ENCODE measurements around the gene RLN3. TPM values are rescaled to one million over a fixed set of nuclear protein-coding genes. Genes with fewer than 3 reads are reported as not detected.
"Not testable (repeated sequence)": the region's sequence is repeated elsewhere in the genome, so short reads cannot be mapped to it uniquely, and the experiment has no call there.

Gene RLN3
- polyA plus RNA-seq, 1 of the 3 experiments (the other 2 are of a cell fraction): not detected

GRCh38 chr19:14019100-14019499, 8.8 kb upstream of the RLN3 start (continued):
- no peak for TF ChIP-seq NRF1 (IDR thresholded peaks at IDR 0.05; ENCODE audit: low read depth, low read length)
- TF ChIP-seq, protein P1, sequence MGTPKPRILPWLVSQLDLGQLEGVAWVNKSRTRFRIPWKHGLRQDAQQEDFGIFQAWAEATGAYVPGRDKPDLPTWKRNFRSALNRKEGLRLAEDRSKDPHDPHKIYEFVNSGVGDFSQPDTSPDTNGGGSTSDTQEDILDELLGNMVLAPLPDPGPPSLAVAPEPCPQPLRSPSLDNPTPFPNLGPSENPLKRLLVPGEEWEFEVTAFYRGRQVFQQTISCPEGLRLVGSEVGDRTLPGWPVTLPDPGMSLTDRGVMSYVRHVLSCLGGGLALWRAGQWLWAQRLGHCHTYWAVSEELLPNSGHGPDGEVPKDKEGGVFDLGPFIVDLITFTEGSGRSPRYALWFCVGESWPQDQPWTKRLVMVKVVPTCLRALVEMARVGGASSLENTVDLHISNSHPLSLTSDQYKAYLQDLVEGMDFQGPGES (IDR thresholded peaks at IDR 0.05; ENCODE audit: low read depth, low read length): no peak
- no peak for TF ChIP-seq ELF1 (IDR thresholded peaks at IDR 0.05)
- no peak for TF ChIP-seq POLR2AphosphoS5 (IDR thresholded peaks at IDR 0.05; ENCODE audit: low read depth, low read length)
- TF ChIP-seq RXRA (IDR thresholded peaks at IDR 0.05; ENCODE audit: borderline replicate concordance, low read depth): no peak
- no peak for TF ChIP-seq RCOR1 (IDR thresholded peaks at IDR 0.05; ENCODE audit: low read length)
- no peak for TF ChIP-seq ZBTB33 (IDR thresholded peaks at IDR 0.05; ENCODE audit: borderline replicate concordance, low read depth)

- WGBS (ENCODE audit: low lambda C conversion rate): 91% methylated on average over 3 of the region's 3 CpGs
- H3K4me2 ChIP-seq; H3K4me3 ChIP-seq (ENCODE audit: low read depth in 2 of 2, low read length in 1 of 2); H2AFZ ChIP-seq (ENCODE audit: low read depth); H3K36me3 ChIP-seq (replicated peaks in 1 of 2; ENCODE audit: control insufficient read depth in 1 of 2, insufficient read depth in 2 of 2, low read length in 1 of 2); H3K9me2 ChIP-seq; DNase-seq; H3K9ac ChIP-seq; H3K4me1 ChIP-seq (ENCODE audit: control insufficient read depth in 1 of 2, insufficient read depth in 2 of 2, low read depth in 1 of 2, low read length in 1 of 2); H3K9me3 ChIP-seq; H3K27me3 ChIP-seq (ENCODE audit: insufficient read depth); H3K79me2 ChIP-seq (ENCODE audit: insufficient read depth); H4K20me1 ChIP-seq (ENCODE audit: insufficient read depth); H3K27ac ChIP-seq (ENCODE audit: low read depth in 2 of 2, low read length in 1 of 2): not testable (repeated sequence)
- POLR2A ChIA-PET: interaction anchor here (0.7 to 0.9 kb wide), 2 partner anchors 13 to 47 kb away, joined by 3 to 5 read pairs; partner anchors contain the start of gene RFX1
- CTCF ChIA-PET: interaction anchor here (1.3 to 4.7 kb wide), 3 partner anchors 10 to 23 kb away, joined by 4 to 25 read pairs (median 9); partner anchors contain the start of gene IL27RA
- peaks cover 17% of the 10 kb centered on the region for H3F3A ChIP-seq (replicated peaks; ENCODE audit: insufficient read depth)
Observed at GRCh38 chr19:14019739-14020138, 8.2 kb upstream of the RLN3 start.

- Histone ChIP-seq H3K27me3 (ENCODE audit: insufficient read depth) (no peaks in the 10 kb centered on the region), H3K4me2 (no peak overlapping the region), H3K4me1 (ENCODE audit: control insufficient read depth in 1 of 2, insufficient read depth in 2 of 2, low read depth in 1 of 2, low read length in 1 of 2) (peaks cover 0 to 4% of the 10 kb centered on the region in 2 experiments; a peak in 2 of 4 replicates), H3K27ac (ENCODE audit: low read depth in 2 of 2, low read length in 1 of 2) (no peak overlapping the region), H3K4me3 (ENCODE audit: low read depth in 2 of 2, low read length in 1 of 2) (no peak overlapping the region), H3K9me2 (no peaks in the 10 kb centered on the region), H2AFZ (ENCODE audit: low read depth) (no peak overlapping the region), H3K9me3 (no peaks in the 10 kb centered on the region), H3F3A (replicated peaks; ENCODE audit: insufficient read depth) (peaks cover 13% of the 10 kb centered on the region), H3K9ac (no peak overlapping the region), H4K20me1 (ENCODE audit: insufficient read depth) (no peaks in the 10 kb centered on the region), H3K36me3 (replicated peaks in 1 of 2; ENCODE audit: control insufficient read depth in 1 of 2, insufficient read depth in 2 of 2, low read length in 1 of 2) (no peaks in the 10 kb centered on the region), H3K79me2 (ENCODE audit: insufficient read depth) (no peaks in the 10 kb centered on the region)
- 93% methylated on average over 5 of the region's 5 CpGs for WGBS (ENCODE audit: low lambda C conversion rate)
- POLR2A ChIA-PET: no interaction called here
- CTCF ChIA-PET: interaction anchor here (1.1 to 4.7 kb wide), 6 partner anchors 9 to 142 kb away, joined by 3 to 25 read pairs (median 4); partner anchors contain the start of gene IL27RA
- no peak for DNase-seq
- TF ChIP-seq GABPA (IDR thresholded peaks at IDR 0.05; ENCODE audit: low read depth) (no peak), ZBTB33 (IDR thresholded peaks at IDR 0.05; ENCODE audit: borderline replicate concordance, low read depth) (no peak), NRF1 (IDR thresholded peaks at IDR 0.05; ENCODE audit: low read depth, low read length) (no peak), FOXJ3 (CRISPR knock-in tag; IDR thresholded peaks at IDR 0.05) (no peak), TEAD4 (IDR thresholded peaks at IDR 0.05; ENCODE audit: borderline replicate concordance, insufficient read depth) (no peak), TCF12 (IDR thresholded peaks at IDR 0.05) (no peak), EP300 (IDR thresholded peaks at IDR 0.05; ENCODE audit: borderline replicate concordance in 1 of 2, low read depth in 1 of 2, low read length in 1 of 2) (no peak), SIN3A (IDR thresholded peaks at IDR 0.05; ENCODE audit: borderline replicate concordance, low read depth, low read length) (no peak), MXI1 (IDR thresholded peaks at IDR 0.05; ENCODE audit: low read depth, low read length) (no peak), EZH2phosphoT487 (IDR thresholded peaks at IDR 0.05; ENCODE audit: borderline replicate concordance, low read depth) (no peak), RAD21 (IDR thresholded peaks at IDR 0.05; ENCODE audit: low read length) (no peak), RFX5 (IDR thresholded peaks at IDR 0.05; ENCODE audit: low read length) (no peak), SMC3 (IDR thresholded peaks at IDR 0.05; ENCODE audit: low read depth, low read length) (no peak)
- TF ChIP-seq, protein P2, sequence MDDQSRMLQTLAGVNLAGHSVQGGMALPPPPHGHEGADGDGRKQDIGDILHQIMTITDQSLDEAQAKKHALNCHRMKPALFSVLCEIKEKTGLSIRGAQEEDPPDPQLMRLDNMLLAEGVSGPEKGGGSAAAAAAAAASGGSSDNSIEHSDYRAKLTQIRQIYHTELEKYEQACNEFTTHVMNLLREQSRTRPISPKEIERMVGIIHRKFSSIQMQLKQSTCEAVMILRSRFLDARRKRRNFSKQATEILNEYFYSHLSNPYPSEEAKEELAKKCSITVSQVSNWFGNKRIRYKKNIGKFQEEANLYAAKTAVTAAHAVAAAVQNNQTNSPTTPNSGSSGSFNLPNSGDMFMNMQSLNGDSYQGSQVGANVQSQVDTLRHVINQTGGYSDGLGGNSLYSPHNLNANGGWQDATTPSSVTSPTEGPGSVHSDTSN (IDR thresholded peaks at IDR 0.05): no peak
- TF ChIP-seq, protein P1 (IDR thresholded peaks at IDR 0.05; ENCODE audit: low read depth, low read length): no peak
Observed at GRCh38 chr19:14021474-14021873, 6.5 kb upstream of the RLN3 start.
